Osteocyte (in vitro differentiated cells): Measurements from ENCODE around the gene MEPE. TPM values are rescaled to one million over a fixed set of nuclear protein-coding genes. Genes with fewer than 3 reads are reported as not detected.

Experiments
- DNase-seq: peaks from one replicate; pipeline ENCODE4 v3.0.0; 2021; ENCODE audit warnings: mixed read lengths; ENCODE audit not compliant: unreplicated experiment; ENCODE audit errors: extremely low spot score
- H3K27ac Mint-ChIP-seq: one replicate; pipeline ENCODE4 v1.8.0; 2021; ENCODE audit warnings: mild to moderate bottlenecking, mixed read lengths; ENCODE audit not compliant: unreplicated experiment
- H3K27me3 Mint-ChIP-seq: one replicate; pipeline ENCODE4 v1.8.0; 2021; ENCODE audit warnings: mixed read lengths; ENCODE audit not compliant: unreplicated experiment
- H3K36me3 Mint-ChIP-seq: one replicate; pipeline ENCODE4 v1.8.0; 2021; ENCODE audit warnings: mixed read lengths; ENCODE audit not compliant: unreplicated experiment
- H3K4me1 Mint-ChIP-seq: one replicate; pipeline ENCODE4 v1.8.0; 2021; ENCODE audit warnings: mixed read lengths; ENCODE audit not compliant: unreplicated experiment
- H3K4me3 Mint-ChIP-seq: one replicate; pipeline ENCODE4 v1.8.0; 2021; ENCODE audit warnings: mild to moderate bottlenecking, moderate library complexity, mixed read lengths; ENCODE audit not compliant: unreplicated experiment
- H3K9me3 Mint-ChIP-seq: one replicate; pipeline ENCODE4 v1.8.0; 2021; ENCODE audit warnings: mixed read lengths; ENCODE audit not compliant: unreplicated experiment
- total RNA-seq: library from RNA; stranded (reverse); gene quantifications from 2 replicates; pipeline ENCODE4 v1.2.1, GENCODE V29; 2021
- TF ChIP-seq, protein P1 (sequence below): fragments of 200-600 bp; sonication (generic); IDR thresholded peaks from 2 replicates; pipeline ENCODE4 v1.5.0; 2021; ENCODE audit warnings: antibody characterized with exemption, mild to moderate bottlenecking, moderate library complexity

The MEPE gene
- total RNA-seq, 1 donor from 2014 or later = not detected

DNA sequence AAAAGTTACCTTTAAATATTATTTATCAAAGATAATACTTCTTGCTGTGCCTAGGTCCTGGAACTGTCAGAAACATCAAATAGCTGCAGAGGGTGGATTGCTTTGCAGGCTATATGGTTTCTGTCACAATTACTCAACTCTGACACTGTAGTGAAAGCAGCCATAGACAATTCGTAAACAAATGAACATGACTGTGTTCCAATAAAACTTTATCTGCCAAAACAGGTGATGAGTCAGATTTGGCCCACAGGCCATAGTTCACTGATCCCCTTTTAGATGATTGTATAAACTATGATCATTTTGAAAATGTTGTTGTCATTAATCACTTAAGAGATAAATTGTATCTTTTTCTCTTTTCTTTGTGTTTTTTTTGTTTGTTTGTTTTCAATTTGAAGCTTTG, 8.4 kb upstream of the MEPE start:
- H3K27ac Mint-ChIP-seq = no peak overlapping the region
- H3K27me3 Mint-ChIP-seq = peaks cover 10% of the 10 kb centered on the region
- no peak overlapping the region for H3K4me3 Mint-ChIP-seq
- peaks cover 8% of the 10 kb centered on the region for H3K4me1 Mint-ChIP-seq
- H3K9me3 Mint-ChIP-seq = no peaks in the 10 kb centered on the region
- TF ChIP-seq, protein P1, sequence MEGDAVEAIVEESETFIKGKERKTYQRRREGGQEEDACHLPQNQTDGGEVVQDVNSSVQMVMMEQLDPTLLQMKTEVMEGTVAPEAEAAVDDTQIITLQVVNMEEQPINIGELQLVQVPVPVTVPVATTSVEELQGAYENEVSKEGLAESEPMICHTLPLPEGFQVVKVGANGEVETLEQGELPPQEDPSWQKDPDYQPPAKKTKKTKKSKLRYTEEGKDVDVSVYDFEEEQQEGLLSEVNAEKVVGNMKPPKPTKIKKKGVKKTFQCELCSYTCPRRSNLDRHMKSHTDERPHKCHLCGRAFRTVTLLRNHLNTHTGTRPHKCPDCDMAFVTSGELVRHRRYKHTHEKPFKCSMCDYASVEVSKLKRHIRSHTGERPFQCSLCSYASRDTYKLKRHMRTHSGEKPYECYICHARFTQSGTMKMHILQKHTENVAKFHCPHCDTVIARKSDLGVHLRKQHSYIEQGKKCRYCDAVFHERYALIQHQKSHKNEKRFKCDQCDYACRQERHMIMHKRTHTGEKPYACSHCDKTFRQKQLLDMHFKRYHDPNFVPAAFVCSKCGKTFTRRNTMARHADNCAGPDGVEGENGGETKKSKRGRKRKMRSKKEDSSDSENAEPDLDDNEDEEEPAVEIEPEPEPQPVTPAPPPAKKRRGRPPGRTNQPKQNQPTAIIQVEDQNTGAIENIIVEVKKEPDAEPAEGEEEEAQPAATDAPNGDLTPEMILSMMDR = no peak
- DNase-seq = no peak
- H3K36me3 Mint-ChIP-seq = no peaks in the 10 kb centered on the region

DNA sequence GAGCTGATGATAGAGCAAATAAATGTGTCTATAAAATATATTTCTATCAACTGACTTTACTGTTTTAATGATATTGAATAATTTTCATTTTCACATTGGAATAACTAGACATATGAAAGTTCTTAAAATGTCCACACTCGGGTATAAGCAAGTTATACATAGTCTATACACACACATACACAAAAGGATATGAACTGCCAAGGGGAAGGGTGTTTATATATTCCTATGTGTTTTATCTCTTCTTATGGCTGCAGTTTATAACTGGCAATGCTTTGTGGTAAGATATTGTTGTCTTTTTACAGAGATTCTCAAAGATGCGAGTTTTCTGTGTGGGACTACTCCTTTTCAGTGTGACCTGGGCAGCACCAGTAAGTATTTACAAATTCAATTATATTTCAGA, 1.6 kb downstream of the MEPE start:
- no peak overlapping the region for H3K27ac Mint-ChIP-seq
- DNase-seq = no peak
- TF ChIP-seq, protein P1 = no peak
- H3K4me1 Mint-ChIP-seq = peaks cover 11% of the 10 kb centered on the region
- H3K27me3 Mint-ChIP-seq = peaks cover 8% of the 10 kb centered on the region
- no peaks in the 10 kb centered on the region for H3K9me3 Mint-ChIP-seq
- H3K4me3 Mint-ChIP-seq = no peak overlapping the region
- no peaks in the 10 kb centered on the region for H3K36me3 Mint-ChIP-seq

DNA sequence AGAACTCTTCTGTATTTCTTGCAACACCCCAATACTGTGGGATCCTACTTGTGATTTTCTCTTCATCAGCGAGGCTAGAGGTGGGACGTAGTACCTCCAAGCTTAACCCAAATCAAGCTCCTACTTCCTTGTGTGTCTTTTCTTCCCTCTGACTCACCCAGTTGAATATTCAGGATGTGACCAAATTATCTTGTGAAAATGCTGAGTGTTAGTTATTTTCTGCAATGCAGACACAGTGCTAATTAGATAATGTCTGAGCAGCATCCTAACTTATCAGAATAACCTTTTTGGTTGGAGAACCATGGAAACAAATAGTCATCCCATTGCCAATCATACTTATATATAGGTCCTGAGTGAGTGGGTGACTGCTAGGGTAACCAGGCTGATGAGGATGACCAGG, 2.4 kb downstream of the MEPE start:
- Mint-ChIP-seq H3K27ac (no peak overlapping the region), H3K27me3 (peaks cover 4% of the 10 kb centered on the region), H3K36me3 (no peaks in the 10 kb centered on the region), H3K4me3 (no peak overlapping the region), H3K9me3 (no peaks in the 10 kb centered on the region), H3K4me1 (peaks cover 11% of the 10 kb centered on the region)
- TF ChIP-seq, protein P1 = no peak
- no peak for DNase-seq

DNA sequence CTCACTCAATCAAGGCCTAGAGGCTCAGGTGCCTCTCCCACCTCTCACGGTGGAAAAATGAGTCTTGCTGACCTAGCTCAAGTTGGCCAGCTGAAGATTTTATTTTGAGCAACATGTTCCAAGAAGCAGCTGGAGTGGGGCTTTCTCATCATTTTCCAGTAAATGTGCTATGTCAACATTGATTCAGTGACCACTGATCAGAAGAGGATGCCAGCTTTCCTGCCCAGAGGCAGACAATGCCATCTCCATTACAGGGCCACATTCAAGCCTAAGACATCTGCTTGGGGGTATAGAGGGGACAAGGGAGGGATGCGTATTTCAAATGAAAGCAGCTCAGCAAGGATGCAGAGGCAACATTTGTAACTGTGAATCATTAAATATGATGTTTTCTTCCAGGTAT, 3.0 kb downstream of the MEPE start:
- peaks cover 9% of the 10 kb centered on the region for H3K27me3 Mint-ChIP-seq
- no peaks in the 10 kb centered on the region for H3K9me3 Mint-ChIP-seq
- DNase-seq = no peak
- peak overlapping the region; percentile 19 for H3K27ac Mint-ChIP-seq
- H3K36me3 Mint-ChIP-seq = no peaks in the 10 kb centered on the region
- H3K4me3 Mint-ChIP-seq = no peak overlapping the region
- H3K4me1 Mint-ChIP-seq = peaks cover 11% of the 10 kb centered on the region
- TF ChIP-seq, protein P1 = no peak

DNA sequence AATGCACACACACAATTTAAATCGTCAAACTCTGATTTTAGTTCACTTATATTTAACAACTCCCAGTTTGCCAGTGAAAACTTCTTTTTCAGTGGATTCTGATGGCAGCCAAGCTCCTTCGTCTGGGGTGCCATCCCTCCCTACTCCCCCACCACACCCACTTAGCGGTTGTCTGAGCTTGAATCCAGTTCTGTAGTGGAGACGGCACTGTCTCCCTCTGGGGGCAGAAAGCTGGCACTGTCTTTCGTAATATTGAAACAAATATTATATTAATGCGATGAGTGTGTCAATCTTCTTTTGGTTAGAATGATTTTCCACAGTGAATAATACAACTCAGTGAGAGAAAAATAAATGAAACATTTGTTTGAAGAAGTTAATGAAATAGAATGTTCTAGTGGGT, 5.4 kb downstream of the MEPE start:
- H3K27me3 Mint-ChIP-seq = peaks cover 4% of the 10 kb centered on the region
- no peak overlapping the region for H3K27ac Mint-ChIP-seq
- TF ChIP-seq, protein P1 = peak; percentile 50
- no peaks in the 10 kb centered on the region for H3K9me3 Mint-ChIP-seq
- no peaks in the 10 kb centered on the region for H3K36me3 Mint-ChIP-seq
- H3K4me3 Mint-ChIP-seq = no peak overlapping the region
- peaks cover 11% of the 10 kb centered on the region for H3K4me1 Mint-ChIP-seq
- no peak for DNase-seq
